Erythroblast (primary cell): Measurements from ENCODE around the gene SPRR2B.
"Not testable (repeated sequence)": the region's sequence is repeated elsewhere in the genome, so short reads cannot be mapped to it uniquely, and the experiment has no call there.

Experiments
- DNase-seq, 2 experiments: peaks; one replicate each; lab custom pipeline; 2025; lab: John Stamatoyannopoulos, UW
- GATA1 ChIP-seq: IDR thresholded peaks from 2 replicates; pipeline ENCODE4 v1.6.1; 2011; ENCODE audit warnings: low read depth, mild to moderate bottlenecking, control low read depth, low read length, moderate library complexity
- POLR2A ChIP-seq: IDR thresholded peaks from 2 replicates; pipeline ENCODE4 v1.6.1; 2011; ENCODE audit warnings: mild to moderate bottlenecking, low read length

The SPRR2B gene

GRCh38 chr1:153058826-153059784 lies 12.3 kb downstream of the SPRR2B start:
- peak; percentile 82 to 93 for DNase-seq
- TF ChIP-seq GATA1 (peak; percentile 70), POLR2A (peak; percentile 40)

GRCh38 chr1:153058154-153058553 lies 13.3 kb downstream of the SPRR2B start:
- DNase-seq: peak in 1 of 2 experiments; percentile 5
- TF ChIP-seq GATA1 (no peak), POLR2A (no peak)

GRCh38 chr1:153057375-153057774 lies 14.0 kb downstream of the SPRR2B start, which contains the start of gene SPRR2A:
TSS of gene SPRR2A (minus strand) at chr1:153057512. CDS start at chr1:153056735, 777 bp downstream.
- DNase-seq: no peak
- no peak for TF ChIP-seq GATA1
- TF ChIP-seq POLR2A: no peak

GRCh38 chr1:153056111-153056510 lies 15.3 kb downstream of the SPRR2B start:
- DNase-seq: not testable (repeated sequence)

GRCh38 chr1:153049211-153049610 lies 22.2 kb downstream of the SPRR2B start:
- DNase-seq: no peak
- TF ChIP-seq GATA1 (no peak), POLR2A (no peak)

GRCh38 chr1:153040950-153041631 lies 30.3 kb downstream of the SPRR2B start, which contains the start of gene SPRR2D:
TSS of gene SPRR2D (minus strand) at chr1:153041120. CDS start at chr1:153040346, 774 bp downstream.
- no peak for DNase-seq

GRCh38 chr1:153035211-153035610 lies 36.2 kb downstream of the SPRR2B start:
- TF ChIP-seq POLR2A (no peak), GATA1 (no peak)
- no peak for DNase-seq

More at GRCh38 chr1:153040950-153041631, 30.3 kb downstream of the SPRR2B start, which contains the start of gene SPRR2D:
- TF ChIP-seq POLR2A: no peak
- no peak for TF ChIP-seq GATA1

- DNase-seq: peak; percentile 4 to 11
- TF ChIP-seq POLR2A (no peak), GATA1 (no peak)
Observed at GRCh38 chr1:153032677-153033308, 38.6 kb downstream of the SPRR2B start.

- no peak for TF ChIP-seq POLR2A
- no peak for TF ChIP-seq GATA1
- no peak for DNase-seq
Observed at GRCh38 chr1:153032073-153032472, 39.3 kb downstream of the SPRR2B start.

- TF ChIP-seq POLR2A (no peak), GATA1 (no peak)
- no peak for DNase-seq
Observed at GRCh38 chr1:153030895-153031294, 40.5 kb downstream of the SPRR2B start, which contains the start of gene SPRR1B. TSS of gene SPRR1B (plus strand) at chr1:153031203. CDS start at chr1:153032346, 1,143 bp downstream.

GRCh38 chr1:153028766-153029165 lies 42.6 kb downstream of the SPRR2B start:
- no peak for DNase-seq
- TF ChIP-seq GATA1 (no peak), POLR2A (no peak)

GRCh38 chr1:153025797-153026196 lies 45.6 kb downstream of the SPRR2B start:
- TF ChIP-seq POLR2A (no peak), GATA1 (no peak)
- no peak for DNase-seq

- TF ChIP-seq GATA1: no peak
- TF ChIP-seq POLR2A: no peak
- DNase-seq: no peak
Observed at GRCh38 chr1:153024413-153024812, 47.0 kb downstream of the SPRR2B start.

- TF ChIP-seq POLR2A (no peak), GATA1 (no peak)
Observed at GRCh38 chr1:153023109-153023508, 48.3 kb downstream of the SPRR2B start.

GRCh38 chr1:153022340-153022739 lies 49.1 kb downstream of the SPRR2B start:
- not testable (repeated sequence) for DNase-seq

More at GRCh38 chr1:153023109-153023508, 48.3 kb downstream of the SPRR2B start:
- DNase-seq: no peak

GRCh38 chr1:153021829-153022228 lies 49.6 kb downstream of the SPRR2B start:
- not testable (repeated sequence) for DNase-seq
